ENCODE data around the gene ANXA1. TPM values are rescaled to one million over a fixed set of nuclear protein-coding genes. Genes with fewer than 3 reads are reported as not detected.
A peak's percentile ranks its signal among the peaks of the same experiment; 100 is the strongest.

ANXA1 gene
- total and polyA plus RNA-seq, 4 donors, result 378 to 788 (median 525) TPM

GRCh38 chr9:73155968-73156864 is 4.6 kb downstream of the ANXA1 start:
- intact Hi-C loops (cut with DNase I), result no loop called here
- H3K9me3 ChIP-seq (ENCODE audit: control insufficient read depth, low read length), result no peaks in the 10 kb centered on the region
- 73 to 79% methylated on average over 4 of the region's 4 CpGs for WGBS, 2 donors
- peaks cover under 1 to 3% of the 10 kb centered on the region in 2 donors for H3K4me1 ChIP-seq (ENCODE audit: control insufficient read depth in 1 of 2, insufficient read depth in 2 of 2, low read length in 2 of 2)
- DNase-seq, result no peak
- no peak overlapping the region for H3K27ac ChIP-seq (ENCODE audit: low read depth in 1 of 2, low read length in 2 of 2)
- H3K4me3 ChIP-seq (ENCODE audit: low read length in 2 of 2), result peak overlapping the region in 1 of 2 donors; percentile 26
- no peak for ATAC-seq (ENCODE audit: low FRiP score)
- no peaks in the 10 kb centered on the region for H3K27me3 ChIP-seq (ENCODE audit: control insufficient read depth in 1 of 2, insufficient read depth in 2 of 2, low read length in 1 of 2)
- peaks cover 1 to 2% of the 10 kb centered on the region in 2 donors for H3K36me3 ChIP-seq (ENCODE audit: control insufficient read depth in 1 of 2, insufficient read depth in 2 of 2, low read length in 1 of 2)

GRCh38 chr9:73156865-73157187 is 5.2 kb downstream of the ANXA1 start:
- intact Hi-C loops (cut with DNase I), result no loop called here
- no peak for DNase-seq
- Histone ChIP-seq H3K4me3 (ENCODE audit: low read length in 2 of 2) (peak overlapping the region in 1 of 2 donors; percentile 26), H3K4me1 (ENCODE audit: control insufficient read depth in 1 of 2, insufficient read depth in 2 of 2, low read length in 2 of 2) (peaks cover 0 to 3% of the 10 kb centered on the region in 2 donors), H3K27me3 (ENCODE audit: control insufficient read depth in 1 of 2, insufficient read depth in 2 of 2, low read length in 1 of 2) (no peaks in the 10 kb centered on the region), H3K36me3 (ENCODE audit: control insufficient read depth in 1 of 2, insufficient read depth in 2 of 2, low read length in 1 of 2) (peaks cover 1 to 2% of the 10 kb centered on the region in 2 donors), H3K9me3 (ENCODE audit: control insufficient read depth, low read length) (no peaks in the 10 kb centered on the region), H3K27ac (ENCODE audit: low read depth in 1 of 2, low read length in 2 of 2) (no peak overlapping the region)
- ATAC-seq (ENCODE audit: low FRiP score), result no peak

GRCh38 chr9:73157811-73158210 is 6.1 kb downstream of the ANXA1 start:
- no peak for DNase-seq
- 55 to 56% methylated on average over 2 of the region's 2 CpGs for WGBS, 2 donors
- ATAC-seq (ENCODE audit: low FRiP score), result no peak
- H3K4me3 ChIP-seq (ENCODE audit: low read length in 2 of 2), result no peak overlapping the region
- intact Hi-C loops (cut with DNase I), result no loop called here
- peaks cover 0 to 3% of the 10 kb centered on the region in 2 donors for H3K4me1 ChIP-seq (ENCODE audit: control insufficient read depth in 1 of 2, insufficient read depth in 2 of 2, low read length in 2 of 2)
- H3K36me3 ChIP-seq (ENCODE audit: control insufficient read depth in 1 of 2, insufficient read depth in 2 of 2, low read length in 1 of 2), result peaks cover 1 to 2% of the 10 kb centered on the region in 2 donors
- no peaks in the 10 kb centered on the region for H3K9me3 ChIP-seq (ENCODE audit: control insufficient read depth, low read length)
- H3K27me3 ChIP-seq (ENCODE audit: control insufficient read depth in 1 of 2, insufficient read depth in 2 of 2, low read length in 1 of 2), result no peaks in the 10 kb centered on the region
- H3K27ac ChIP-seq (ENCODE audit: low read depth in 1 of 2, low read length in 2 of 2), result peak overlapping the region in 1 of 2 donors; percentile 28

- WGBS, 2 donors, result 79 to 81% methylated on average over 6 of the region's 6 CpGs
- H3K9me3 ChIP-seq (ENCODE audit: control insufficient read depth, low read length), result no peaks in the 10 kb centered on the region
- peaks cover 2 to 4% of the 10 kb centered on the region in 2 donors for H3K36me3 ChIP-seq (ENCODE audit: control insufficient read depth in 1 of 2, insufficient read depth in 2 of 2, low read length in 1 of 2)
- no peak for DNase-seq
- no peaks in the 10 kb centered on the region for H3K27me3 ChIP-seq (ENCODE audit: control insufficient read depth in 1 of 2, insufficient read depth in 2 of 2, low read length in 1 of 2)
- ATAC-seq (ENCODE audit: low FRiP score), result no peak
- H3K27ac ChIP-seq (ENCODE audit: low read depth in 1 of 2, low read length in 2 of 2), result no peak overlapping the region
- peaks cover 0 to 3% of the 10 kb centered on the region in 2 donors for H3K4me1 ChIP-seq (ENCODE audit: control insufficient read depth in 1 of 2, insufficient read depth in 2 of 2, low read length in 2 of 2)
- intact Hi-C loops (cut with DNase I), result no loop called here
- no peak overlapping the region for H3K4me3 ChIP-seq (ENCODE audit: low read length in 2 of 2)
Measured at GRCh38 chr9:73158723-73159122, 7.1 kb downstream of the ANXA1 start.

GRCh38 chr9:73160868-73161267 is 9.2 kb downstream of the ANXA1 start:
- ATAC-seq (ENCODE audit: low FRiP score), result no peak
- no peak for DNase-seq
- Histone ChIP-seq H3K27ac (ENCODE audit: low read depth in 1 of 2, low read length in 2 of 2) (no peak overlapping the region), H3K36me3 (ENCODE audit: control insufficient read depth in 1 of 2, insufficient read depth in 2 of 2, low read length in 1 of 2) (peaks cover 2 to 4% of the 10 kb centered on the region in 2 donors), H3K4me1 (ENCODE audit: control insufficient read depth in 1 of 2, insufficient read depth in 2 of 2, low read length in 2 of 2) (peaks cover 0 to 3% of the 10 kb centered on the region in 2 donors), H3K27me3 (ENCODE audit: control insufficient read depth in 1 of 2, insufficient read depth in 2 of 2, low read length in 1 of 2) (no peaks in the 10 kb centered on the region), H3K9me3 (ENCODE audit: control insufficient read depth, low read length) (no peaks in the 10 kb centered on the region), H3K4me3 (ENCODE audit: low read length in 2 of 2) (no peak overlapping the region)
- 94% methylated on average over 5 of the region's 5 CpGs for WGBS, 2 donors
- intact Hi-C loops (cut with DNase I), result no loop called here

- Histone ChIP-seq H3K4me1 (ENCODE audit: control insufficient read depth in 1 of 2, insufficient read depth in 2 of 2, low read length in 2 of 2) (no peaks in the 10 kb centered on the region), H3K36me3 (ENCODE audit: control insufficient read depth in 1 of 2, insufficient read depth in 2 of 2, low read length in 1 of 2) (peaks cover 7 to 8% of the 10 kb centered on the region in 2 donors), H3K4me3 (ENCODE audit: low read length in 2 of 2) (no peak overlapping the region), H3K27me3 (ENCODE audit: control insufficient read depth in 1 of 2, insufficient read depth in 2 of 2, low read length in 1 of 2) (no peaks in the 10 kb centered on the region), H3K9me3 (ENCODE audit: control insufficient read depth, low read length) (no peaks in the 10 kb centered on the region), H3K27ac (ENCODE audit: low read depth in 1 of 2, low read length in 2 of 2) (no peak overlapping the region)
- ATAC-seq (ENCODE audit: low FRiP score) (no peak), DNase-seq (no peak)
- 73 to 74% methylated on average over 6 of the region's 6 CpGs for WGBS, 2 donors
- intact Hi-C loops (cut with DNase I), result no loop called here
Measured at GRCh38 chr9:73162987-73163768, 11.5 kb downstream of the ANXA1 start.

- WGBS, 2 donors, result 79 to 82% methylated on average over 2 of the region's 2 CpGs
- H3K36me3 ChIP-seq (ENCODE audit: control insufficient read depth in 1 of 2, insufficient read depth in 2 of 2, low read length in 1 of 2), result peaks cover 5 to 8% of the 10 kb centered on the region in 2 donors
- ATAC-seq (ENCODE audit: low FRiP score), result no peak
Measured at GRCh38 chr9:73165911-73166310, 14.2 kb downstream of the ANXA1 start.

GRCh38 chr9:73166468-73166867 is 14.8 kb downstream of the ANXA1 start:
- DNase-seq, result no peak
- no peak overlapping the region for H3K4me3 ChIP-seq (ENCODE audit: low read length in 2 of 2)
- intact Hi-C loops (cut with DNase I), result no loop called here
- no peaks in the 10 kb centered on the region for H3K4me1 ChIP-seq (ENCODE audit: control insufficient read depth in 1 of 2, insufficient read depth in 2 of 2, low read length in 2 of 2)
- no peaks in the 10 kb centered on the region for H3K27me3 ChIP-seq (ENCODE audit: control insufficient read depth in 1 of 2, insufficient read depth in 2 of 2, low read length in 1 of 2)
- no peaks in the 10 kb centered on the region for H3K9me3 ChIP-seq (ENCODE audit: control insufficient read depth, low read length)
- WGBS, 2 donors, result 96% methylated on average over 3 of the region's 3 CpGs
- H3K36me3 ChIP-seq (ENCODE audit: control insufficient read depth in 1 of 2, insufficient read depth in 2 of 2, low read length in 1 of 2), result peaks cover 5 to 8% of the 10 kb centered on the region in 2 donors
- no peak overlapping the region for H3K27ac ChIP-seq (ENCODE audit: low read depth in 1 of 2, low read length in 2 of 2)
- ATAC-seq (ENCODE audit: low FRiP score), result no peak

More at GRCh38 chr9:73165911-73166310, 14.2 kb downstream of the ANXA1 start:
- Histone ChIP-seq H3K9me3 (ENCODE audit: control insufficient read depth, low read length) (no peaks in the 10 kb centered on the region), H3K27me3 (ENCODE audit: control insufficient read depth in 1 of 2, insufficient read depth in 2 of 2, low read length in 1 of 2) (no peaks in the 10 kb centered on the region), H3K4me3 (ENCODE audit: low read length in 2 of 2) (no peak overlapping the region), H3K4me1 (ENCODE audit: control insufficient read depth in 1 of 2, insufficient read depth in 2 of 2, low read length in 2 of 2) (no peaks in the 10 kb centered on the region), H3K27ac (ENCODE audit: low read depth in 1 of 2, low read length in 2 of 2) (no peak overlapping the region)
- no peak for DNase-seq
- intact Hi-C loops (cut with DNase I), result no loop called here

Measured in aorta (tissue), 5 donors.